ENCODE results near the gene THNSL1.
"Not testable (repeated sequence)": the region's sequence is repeated elsewhere in the genome, so short reads cannot be mapped to it uniquely, and the experiment has no call there.

The THNSL1 gene

GRCh38 chr10:24998044-24998443 is 18.4 kb upstream of the THNSL1 start:
- DNase-seq = no peak

DNA sequence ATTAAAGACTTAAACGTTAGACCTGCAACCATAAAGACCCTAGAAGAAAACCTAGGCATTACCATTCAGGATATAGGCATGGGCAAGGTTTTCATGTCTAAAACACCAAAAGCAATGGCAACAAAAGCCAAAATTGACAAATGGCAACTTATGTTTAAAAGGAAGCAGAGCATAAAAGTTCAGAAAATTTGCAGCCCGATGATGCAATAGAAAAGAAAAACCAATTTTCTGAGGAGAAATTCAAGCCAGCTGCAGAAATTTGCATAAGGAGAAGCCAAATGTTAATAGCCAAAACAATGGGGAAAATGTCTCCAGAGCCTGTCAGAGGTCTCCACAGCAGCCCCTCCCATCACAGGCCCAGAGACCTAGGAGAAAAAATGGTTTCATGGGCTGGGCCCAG is 4.8 kb upstream of the THNSL1 start:
- not testable (repeated sequence) for DNase-seq

DNA sequence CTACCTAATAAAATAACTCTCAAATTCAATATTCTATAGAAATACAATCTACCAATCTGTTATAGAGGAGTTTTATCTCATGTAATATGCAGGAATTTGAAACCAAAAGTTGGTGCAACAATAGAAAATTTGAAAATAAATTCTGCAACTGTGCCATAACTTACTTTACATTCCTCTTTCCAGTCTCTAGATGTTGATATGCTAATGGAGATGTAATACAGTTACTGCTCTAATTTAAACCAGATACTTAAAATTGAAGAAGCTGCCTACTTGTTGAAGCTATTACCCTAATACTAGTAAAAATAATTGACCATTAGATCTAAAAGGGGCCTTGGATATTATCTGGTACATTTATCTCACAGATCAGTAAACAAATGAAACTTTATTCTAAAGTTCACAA is 1.8 kb upstream of the THNSL1 start:
- no peak for DNase-seq

DNA sequence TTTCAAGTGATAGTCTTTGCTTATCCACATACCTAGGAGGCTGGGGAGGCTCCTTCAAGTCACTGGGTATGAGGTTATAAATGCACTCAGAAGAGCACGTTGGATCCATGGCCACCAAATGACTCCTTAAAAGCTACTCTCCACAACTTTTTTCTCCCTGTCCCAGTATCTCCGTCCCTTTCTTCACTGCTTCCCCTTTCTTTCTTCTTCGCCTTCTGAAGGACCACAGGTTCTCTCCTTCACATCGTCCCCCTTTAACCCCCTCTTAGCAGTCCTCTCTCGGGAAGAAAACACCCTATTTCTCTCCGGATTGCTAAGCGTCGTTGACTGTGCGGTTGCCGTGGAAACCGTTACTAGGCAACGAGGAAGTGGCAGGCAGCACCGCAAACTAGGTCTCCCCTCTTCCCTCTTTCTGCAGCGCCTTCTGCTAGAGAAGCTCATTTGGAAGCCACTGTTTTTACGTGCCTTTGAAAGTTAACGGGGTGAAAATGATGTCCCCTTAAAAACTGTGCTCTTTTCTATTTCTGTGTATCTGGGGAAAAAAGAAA is 510 bp upstream of the THNSL1 start, which contains the start of gene ENKUR:
ENKUR (minus strand) TSS at position 331 of the 548 bp plus-strand sequence; CDS start at position 109, 222 bp downstream.
- DNase-seq = peak; percentile 85

- no peak for DNase-seq
Measured at GRCh38 chr10:25017154-25017590, 760 bp downstream of the THNSL1 start.

GRCh38 chr10:25017661-25018060 is 1.2 kb downstream of the THNSL1 start:
- DNase-seq = no peak

DNA sequence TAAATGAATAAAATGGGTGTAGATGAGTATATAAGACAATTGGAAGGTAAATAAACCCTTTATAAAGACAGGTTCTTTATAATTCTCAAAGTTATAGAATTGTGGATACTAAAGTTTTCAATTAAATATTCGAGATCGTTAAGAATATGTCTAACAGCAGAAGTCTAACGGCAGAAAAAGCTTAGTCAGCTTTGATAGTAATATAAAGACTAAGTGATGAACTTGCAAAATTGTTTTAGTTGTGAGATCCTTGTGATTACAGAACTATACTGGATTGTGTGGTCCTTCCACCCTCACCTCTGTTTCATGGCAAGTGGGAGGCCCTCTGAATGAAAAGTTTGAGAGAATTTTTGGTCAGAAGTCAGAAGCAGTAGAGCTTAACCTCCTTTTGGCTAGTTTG is 2.3 kb downstream of the THNSL1 start:
- DNase-seq = no peak

GRCh38 chr10:25023278-25023677 is 6.9 kb downstream of the THNSL1 start:
- DNase-seq = no peak

DNA sequence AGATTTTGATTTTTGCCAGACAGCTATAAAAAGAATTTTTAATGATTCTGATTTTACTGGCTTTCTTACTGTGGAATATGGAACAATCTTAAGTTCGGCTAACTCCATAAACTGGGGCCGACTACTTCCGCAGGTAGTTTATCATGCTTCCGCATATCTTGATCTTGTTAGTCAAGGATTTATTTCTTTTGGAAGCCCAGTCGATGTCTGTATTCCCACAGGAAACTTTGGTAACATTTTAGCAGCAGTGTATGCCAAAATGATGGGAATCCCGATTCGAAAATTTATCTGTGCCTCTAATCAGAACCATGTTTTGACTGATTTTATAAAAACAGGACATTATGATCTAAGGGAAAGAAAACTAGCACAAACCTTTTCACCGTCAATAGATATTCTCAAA is 8.1 kb downstream of the THNSL1 start:
- DNase-seq = no peak

DNA sequence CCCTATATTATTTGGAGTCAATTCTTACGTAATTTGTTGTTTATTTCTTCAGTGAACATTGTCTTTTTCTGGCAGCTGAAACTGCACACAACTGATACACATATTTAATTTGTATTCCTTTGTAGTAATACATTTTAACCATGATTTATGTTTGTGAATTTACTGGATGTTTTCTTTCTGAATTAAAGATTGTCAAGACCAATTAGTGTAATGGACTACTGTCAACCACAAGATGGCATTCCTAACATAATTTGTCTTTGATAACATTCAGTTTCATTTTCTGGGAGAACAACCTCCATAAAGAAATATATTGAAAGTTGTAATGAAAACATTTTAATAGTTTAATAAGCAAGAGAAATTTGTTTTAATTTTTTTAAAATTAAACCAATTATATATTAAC is 10.1 kb downstream of the THNSL1 start:
- DNase-seq = peak; percentile 20

- DNase-seq = peak; percentile 44
Measured at GRCh38 chr10:25028711-25029110, 12.3 kb downstream of the THNSL1 start.

GRCh38 chr10:25029519-25029918 is 13.1 kb downstream of the THNSL1 start:
- no peak for DNase-seq

- no peak for DNase-seq
Measured at GRCh38 chr10:25036381-25036780, 20.0 kb downstream of the THNSL1 start.

DNA sequence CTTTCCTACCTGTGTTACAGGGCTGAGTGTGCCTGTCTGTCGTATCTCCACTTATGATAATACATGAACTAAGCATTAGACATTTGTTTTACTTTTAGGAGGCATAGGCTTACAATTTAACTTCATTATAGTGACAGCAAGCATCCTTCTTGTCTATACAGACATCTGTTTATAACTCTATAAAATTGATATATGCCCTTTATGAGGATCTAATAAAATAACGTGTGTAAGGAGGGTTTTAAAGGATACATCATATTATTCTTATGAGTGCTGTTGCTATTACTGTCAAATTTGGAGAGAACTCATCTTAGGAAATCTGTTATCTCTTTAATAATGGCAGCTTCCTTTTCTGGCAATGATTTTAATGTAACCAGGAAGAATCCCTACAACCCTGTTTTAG is 21.9 kb downstream of the THNSL1 start:
- DNase-seq = no peak

- DNase-seq = no peak
Measured at GRCh38 chr10:25039531-25039930, 23.1 kb downstream of the THNSL1 start.

GRCh38 chr10:25046641-25047040 is 30.2 kb downstream of the THNSL1 start:
- DNase-seq = no peak

GRCh38 chr10:25047088-25047487 is 30.7 kb downstream of the THNSL1 start:
- DNase-seq = no peak

GRCh38 chr10:25047591-25048301 is 31.3 kb downstream of the THNSL1 start:
- DNase-seq = peak; percentile 77

DNA sequence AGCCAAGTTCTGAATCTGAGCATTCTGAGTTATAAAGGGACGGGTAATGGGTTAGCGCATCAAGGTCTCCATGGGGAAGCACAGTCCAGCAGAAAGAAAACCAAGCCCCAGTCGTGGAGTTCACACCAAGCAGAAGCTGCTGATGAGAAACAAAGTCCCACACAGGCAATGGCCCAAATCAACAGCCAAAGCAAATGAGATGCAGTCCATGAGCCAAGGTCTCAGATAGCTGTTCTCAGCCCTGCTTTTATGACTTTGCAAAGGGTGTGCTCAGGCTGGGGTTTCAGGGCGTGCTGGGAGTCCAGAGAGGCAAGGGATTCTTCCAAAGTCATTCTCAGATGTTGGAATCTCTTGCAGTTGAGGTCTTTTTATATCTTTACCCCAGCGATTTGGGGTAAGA is 32.0 kb downstream of the THNSL1 start:
- no peak for DNase-seq

DNA sequence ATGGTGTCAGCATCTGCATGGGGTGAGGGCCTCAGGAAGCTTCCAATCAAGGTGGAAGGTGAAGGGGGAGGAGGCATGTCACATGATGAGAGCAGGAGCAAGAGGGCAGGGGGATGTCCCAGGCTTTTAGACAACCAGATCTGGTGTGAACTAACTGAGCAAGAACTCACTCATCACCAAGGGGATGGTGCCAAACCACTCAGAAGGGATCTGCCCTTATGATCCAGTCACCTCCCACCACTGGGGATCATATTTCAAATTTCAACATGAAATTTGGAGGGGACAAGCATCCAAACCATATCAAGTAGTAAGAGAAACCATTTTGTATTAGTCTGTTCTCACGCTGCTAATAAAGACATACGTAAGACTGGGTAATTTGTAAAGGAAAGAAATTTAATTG is 33.6 kb downstream of the THNSL1 start:
- DNase-seq = no peak

- no peak for DNase-seq
Measured at GRCh38 chr10:25050402-25050801, 34.0 kb downstream of the THNSL1 start.

DNA sequence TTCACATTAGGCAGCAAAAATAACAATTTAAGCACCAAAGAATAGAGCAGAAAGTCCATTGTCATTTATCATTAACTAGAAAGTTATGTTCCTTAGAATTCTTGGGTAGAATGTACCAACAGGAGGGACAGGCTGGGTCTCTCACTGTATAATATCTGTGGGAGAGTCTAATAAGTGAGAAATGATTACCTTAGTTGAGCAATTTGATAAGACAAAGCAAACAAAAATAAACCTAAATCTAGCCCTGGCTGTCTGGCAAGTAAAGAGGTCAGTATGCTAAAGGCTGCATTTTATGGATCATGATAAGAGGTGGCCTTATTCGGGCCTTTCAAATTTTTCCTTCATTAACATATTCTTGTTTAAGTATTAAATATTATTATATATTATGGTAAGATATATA is 35.6 kb downstream of the THNSL1 start:
- no peak for DNase-seq

- no peak for DNase-seq
Measured at GRCh38 chr10:25056726-25057125, 40.3 kb downstream of the THNSL1 start.

GRCh38 chr10:25057886-25058285 is 41.5 kb downstream of the THNSL1 start:
- DNase-seq = no peak

GRCh38 chr10:25059990-25060389 is 43.6 kb downstream of the THNSL1 start:
- peak; percentile 74 for DNase-seq

All from HCEC 1CT (cell line).